IPS DF 4.7 (cell line): Measurements from ENCODE around the gene TM6SF1.

ENCODE experiments used
- DNase-seq: peaks from one replicate; pipeline ENCODE4 v3.0.0-alpha.2; 2013; ENCODE audit warnings: low spot score; ENCODE audit errors: extremely low read depth

Gene TM6SF1

DNA sequence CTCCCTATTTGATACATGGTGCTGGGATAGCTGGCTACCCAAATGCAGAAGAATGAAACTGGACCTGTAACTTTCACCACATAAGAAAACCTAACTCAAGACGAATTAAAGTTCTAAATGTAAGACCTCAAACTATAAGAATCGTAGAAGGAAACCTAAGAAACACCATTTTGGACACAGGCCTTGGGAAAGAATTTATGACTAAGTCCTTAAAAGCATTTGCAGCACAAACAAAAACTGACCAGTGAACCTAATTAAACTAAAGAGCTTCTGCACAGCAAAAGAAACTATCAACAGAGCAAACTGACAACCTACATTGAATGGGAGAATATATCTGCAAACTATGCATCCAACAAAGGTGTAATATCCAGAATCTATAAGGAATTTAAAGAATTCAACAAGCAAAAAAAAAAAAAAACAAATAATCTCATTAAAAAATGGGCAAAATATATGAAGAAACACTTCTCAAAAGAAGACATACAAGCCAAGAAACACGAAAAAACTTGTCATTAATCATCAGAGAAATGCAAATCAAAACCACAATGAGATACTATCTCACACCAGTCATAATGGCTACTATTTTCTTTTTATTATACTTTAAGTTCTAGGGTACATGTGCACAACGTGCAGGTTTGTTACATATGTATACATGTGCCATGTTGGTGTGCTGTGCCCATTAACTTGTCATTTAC lies 63.2 kb downstream of the TM6SF1 start:
- DNase-seq, result no peak

DNA sequence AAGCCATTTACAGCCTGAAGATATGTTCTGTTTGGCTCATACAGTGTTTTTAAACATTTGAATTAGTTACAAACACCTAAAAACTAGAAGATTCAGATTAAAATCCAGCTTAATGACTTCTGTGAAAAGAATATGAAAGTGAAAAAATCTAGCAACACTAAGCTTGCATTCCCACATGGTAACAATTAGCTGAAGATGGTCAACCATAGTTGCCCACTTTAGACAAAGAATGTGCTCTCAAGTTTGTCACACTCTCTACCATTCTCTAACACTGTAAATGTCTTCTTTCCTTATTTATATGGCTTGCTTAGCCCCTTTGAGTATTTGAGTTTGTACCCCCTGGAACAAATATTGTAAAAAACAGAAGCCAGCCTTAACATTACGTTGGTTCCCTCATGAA lies 67.4 kb downstream of the TM6SF1 start:
- DNase-seq, result no peak

DNA sequence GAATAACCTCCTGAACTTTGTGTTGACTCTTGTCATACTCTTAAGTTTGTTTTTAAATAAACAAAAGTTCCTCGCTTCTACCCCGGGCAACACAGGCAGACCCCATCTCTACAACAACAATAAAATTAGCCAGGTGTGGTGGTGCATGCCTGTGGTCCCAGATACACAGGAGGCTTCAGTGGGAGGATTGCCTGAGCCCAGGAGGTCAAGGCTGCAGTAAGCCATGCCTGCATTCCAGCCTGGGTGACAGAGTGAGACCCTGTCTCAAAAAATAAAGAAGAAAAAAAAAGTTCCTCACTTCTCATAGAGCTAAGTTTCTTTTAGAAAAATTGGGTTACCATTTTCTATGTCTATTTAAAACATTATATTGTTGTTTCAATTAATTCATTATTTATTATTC lies 70.9 kb downstream of the TM6SF1 start:
- DNase-seq, result no peak

DNA sequence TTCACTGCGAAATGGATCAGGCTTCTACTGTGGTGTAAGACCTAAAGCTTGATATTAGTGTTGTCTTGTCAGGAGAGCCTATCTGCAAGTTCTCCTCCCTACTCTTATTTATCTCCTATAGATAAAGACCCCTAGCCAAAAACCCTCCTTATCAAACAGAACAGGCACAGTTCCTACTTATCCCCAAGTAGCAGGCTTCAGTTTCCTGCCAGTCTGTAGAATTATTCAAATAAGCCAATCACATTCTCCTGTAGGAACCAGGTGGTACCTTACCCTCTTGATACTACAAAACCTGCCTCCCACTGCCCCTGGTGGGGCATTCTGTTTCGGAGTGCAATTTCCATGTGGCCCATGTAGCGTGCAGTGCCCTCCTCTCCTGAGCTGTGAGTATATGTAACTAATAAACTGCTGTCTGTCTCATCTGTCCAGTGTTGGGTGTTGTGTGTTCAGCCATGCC lies 71.5 kb downstream of the TM6SF1 start:
- DNase-seq, result no peak

DNA sequence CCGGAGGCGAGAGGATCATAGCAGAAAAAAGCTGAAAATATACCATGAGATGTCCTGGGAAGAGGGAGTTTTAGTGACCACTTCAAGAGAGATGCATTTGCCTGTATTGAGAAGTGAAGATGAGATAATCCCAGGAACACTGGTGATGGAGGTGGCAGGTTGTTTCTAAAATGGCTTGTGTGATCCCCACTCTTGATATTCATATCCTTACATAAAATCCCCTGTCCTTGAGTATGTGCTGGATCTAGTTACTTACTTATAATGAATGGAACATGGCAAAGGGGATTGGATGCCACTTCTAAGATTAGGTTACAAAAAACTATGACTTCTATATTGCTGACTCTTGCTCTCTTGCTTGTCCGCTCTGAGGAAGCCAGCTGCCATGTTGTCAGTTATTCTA lies 78.1 kb downstream of the TM6SF1 start:
- no peak for DNase-seq
